ENCODE data around the gene RBSN.
A peak's percentile ranks its signal among the peaks of the same experiment; 100 is the strongest.
"Not testable (repeated sequence)": the region's sequence is repeated elsewhere in the genome, so short reads cannot be mapped to it uniquely, and the experiment has no call there.

Gene RBSN

DNA sequence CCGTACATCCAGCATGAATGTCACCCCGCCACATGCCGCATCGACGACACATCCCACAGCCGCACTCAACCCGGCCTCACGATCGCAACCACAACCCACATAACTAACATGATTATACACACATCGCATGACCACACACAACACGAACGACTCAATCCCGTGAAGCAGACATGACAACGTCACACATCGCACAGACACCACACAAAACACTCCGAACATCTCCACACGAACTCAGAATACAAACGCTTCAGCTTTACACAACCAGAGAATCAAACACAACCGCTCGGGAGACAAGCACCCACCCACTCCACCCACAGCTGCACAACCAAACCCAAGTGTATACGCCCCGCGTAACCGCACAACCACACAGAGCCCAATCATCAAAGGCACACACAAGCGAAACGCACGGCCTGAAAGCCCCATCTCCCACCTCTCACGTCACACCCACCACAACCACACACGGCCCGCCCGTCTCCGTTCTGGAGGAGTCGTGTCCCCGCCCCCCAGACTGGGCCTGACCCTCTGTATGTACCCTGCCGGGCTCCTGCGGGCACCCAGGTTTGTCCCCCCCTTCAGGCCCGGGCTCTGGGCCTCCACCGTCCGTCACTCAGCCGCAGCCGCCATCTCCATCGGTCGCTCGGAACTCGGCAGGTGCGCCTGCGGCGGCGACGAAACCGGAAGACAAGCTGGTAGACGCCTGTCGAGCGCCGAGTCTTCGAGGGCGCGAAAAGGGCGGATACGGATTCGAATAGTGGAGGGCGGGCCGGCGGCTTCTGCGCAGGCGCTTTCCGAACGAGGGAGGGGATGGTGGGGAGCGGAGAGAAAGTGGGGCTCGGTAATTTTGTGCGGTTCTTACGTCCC is at the start of gene RBSN:
RBSN (minus strand) TSS at position 646 of the 861 bp plus-strand sequence. CDS start 3,028 bp downstream, outside the sequence.
- DNase-seq, result peak; percentile 93

DNA sequence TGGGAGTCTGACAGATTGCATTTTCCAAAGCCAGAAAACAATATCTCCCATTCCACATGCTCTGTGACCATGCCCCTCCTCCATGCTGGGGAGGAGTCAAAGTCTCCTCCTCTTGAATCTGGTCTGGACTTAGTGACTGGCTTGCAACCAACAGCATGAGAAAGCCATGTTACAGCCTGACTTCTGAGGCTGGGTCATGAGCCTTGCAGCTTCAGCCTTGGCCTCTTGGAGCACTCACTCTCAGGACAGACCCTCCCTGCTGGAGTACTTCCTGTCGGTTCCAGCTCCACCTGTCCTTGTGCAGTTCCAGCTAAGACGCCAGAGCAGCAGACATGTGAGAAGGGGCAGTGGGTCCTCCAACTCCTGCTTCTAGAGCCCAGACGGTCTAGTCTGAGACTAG is 49.7 kb upstream of the RBSN start:
- DNase-seq, result no peak

DNA sequence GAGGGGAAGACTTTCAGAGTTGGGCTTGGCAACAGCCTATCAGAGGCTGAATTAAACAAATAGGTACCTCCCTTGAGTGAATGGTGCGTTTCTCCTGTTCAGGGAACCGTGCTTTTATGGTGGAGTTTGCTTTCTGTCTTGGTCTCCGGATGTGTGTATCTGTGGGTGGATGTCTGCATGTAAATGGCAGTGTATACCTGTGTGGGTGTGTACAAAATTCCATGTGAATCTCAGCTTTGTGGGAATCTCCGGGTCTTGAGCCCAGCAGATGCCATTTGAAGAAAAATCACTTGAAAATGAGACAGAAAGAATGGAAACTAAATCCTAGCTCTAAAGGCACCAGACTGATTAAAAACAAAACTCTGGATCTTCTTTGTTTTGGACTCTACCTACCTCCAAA is 37.9 kb upstream of the RBSN start:
- not testable (repeated sequence) for DNase-seq

DNA sequence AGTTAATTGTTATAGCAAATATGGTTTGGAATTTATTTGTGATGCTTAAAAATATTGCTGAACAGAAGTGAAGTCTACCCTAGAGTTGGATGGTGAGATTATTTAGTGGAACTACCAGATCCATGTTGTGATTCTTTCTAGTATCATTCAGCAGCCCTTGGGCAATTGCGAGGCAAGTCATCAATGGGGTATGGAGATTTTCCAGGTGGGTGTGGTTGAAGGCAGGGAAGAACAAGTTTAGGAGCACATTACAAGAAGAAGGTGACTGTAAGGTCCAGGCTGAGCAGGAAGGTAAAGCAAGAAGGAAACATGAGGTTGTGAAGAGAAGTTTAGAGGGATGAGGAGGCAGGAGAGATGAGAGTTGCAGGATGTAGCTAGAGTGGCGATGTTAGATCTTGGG is 36.0 kb upstream of the RBSN start:
- not testable (repeated sequence) for DNase-seq

DNA sequence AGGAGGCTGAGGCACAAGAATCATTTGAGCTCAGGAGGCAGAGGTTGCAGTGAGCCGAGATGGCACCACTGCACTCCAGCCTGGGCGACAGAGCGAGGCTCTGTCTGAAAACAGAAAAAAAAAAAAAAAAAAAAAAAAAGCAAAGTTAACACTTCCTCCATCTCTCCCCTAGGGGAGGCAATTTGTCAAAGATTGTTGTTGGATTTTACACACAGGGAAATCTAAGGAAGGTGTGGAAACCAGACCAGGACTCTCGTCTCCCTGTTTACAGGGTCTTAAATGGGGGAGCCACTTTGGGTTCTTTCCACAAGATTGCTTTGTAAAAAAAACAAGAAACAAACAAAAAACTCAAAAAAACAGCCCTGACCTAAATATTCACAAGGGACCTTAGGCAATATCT is 29.5 kb upstream of the RBSN start:
- not testable (repeated sequence) for DNase-seq

DNA sequence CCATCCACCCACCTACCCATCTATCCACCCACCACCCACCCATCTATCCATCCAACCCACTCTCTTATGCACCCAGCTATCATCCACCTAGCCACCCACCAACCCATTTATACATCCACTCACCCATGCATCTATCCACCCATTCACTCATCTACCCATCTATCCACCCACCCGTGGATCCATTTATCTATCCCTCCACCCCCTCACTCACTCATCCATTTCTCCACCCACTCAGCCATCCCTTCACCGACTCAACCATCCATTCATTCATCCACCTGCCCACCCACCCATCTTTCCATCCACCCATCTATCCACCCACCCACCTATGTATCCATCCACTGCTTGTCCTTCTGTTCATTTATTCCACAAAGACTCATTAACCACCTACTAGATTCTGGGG is 28.0 kb upstream of the RBSN start:
- not testable (repeated sequence) for DNase-seq

- no peak for DNase-seq
Observed at GRCh38 chr3:15122398-15122797, 23.4 kb upstream of the RBSN start.

GRCh38 chr3:15121936-15122335 is 23.0 kb upstream of the RBSN start:
- no peak for DNase-seq

GRCh38 chr3:15120986-15121385 is 22.0 kb upstream of the RBSN start:
- DNase-seq, result no peak

DNA sequence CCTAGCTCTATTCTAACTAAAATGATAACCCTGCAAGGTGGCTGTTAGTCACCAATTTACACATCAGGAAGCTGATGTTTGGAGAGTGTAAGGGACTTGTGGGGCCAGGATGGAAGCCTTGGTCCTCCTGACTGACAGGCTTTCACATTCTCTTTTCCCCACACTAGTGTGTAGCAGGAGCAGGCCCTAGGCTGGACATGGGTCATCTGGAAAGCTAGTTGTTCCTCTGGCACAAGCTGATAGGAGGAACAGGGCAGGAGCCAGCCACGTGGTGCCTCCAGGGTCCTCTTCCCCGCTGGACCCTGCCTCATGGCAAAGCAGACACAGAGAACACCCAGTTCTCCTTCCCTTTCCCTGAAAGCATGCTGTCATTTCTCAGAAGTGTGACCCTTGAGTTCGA is 18.1 kb upstream of the RBSN start:
- no peak for DNase-seq

GRCh38 chr3:15116032-15116669 is 17.2 kb upstream of the RBSN start:
- no peak for DNase-seq

GRCh38 chr3:15114466-15115358 is 15.8 kb upstream of the RBSN start:
- DNase-seq, result no peak

GRCh38 chr3:15113884-15114283 is 14.9 kb upstream of the RBSN start:
- no peak for DNase-seq

DNA sequence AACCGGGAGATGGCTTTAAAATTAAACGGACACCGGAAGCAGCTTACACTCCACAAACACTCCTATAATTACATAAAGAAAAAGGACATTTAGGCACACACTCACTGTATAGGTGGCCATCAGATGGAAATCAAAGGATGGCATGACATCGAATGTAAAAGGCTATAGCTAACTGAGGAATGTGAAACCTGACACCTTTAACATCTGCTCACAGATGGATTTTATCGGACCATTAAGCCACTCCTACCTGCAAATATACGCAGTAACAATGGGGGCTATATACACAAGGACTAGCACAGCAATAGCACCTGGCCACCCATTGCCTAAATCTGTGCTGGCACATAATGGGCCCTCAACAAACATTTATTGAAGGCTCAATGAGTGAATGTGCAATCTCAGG is 14.5 kb upstream of the RBSN start:
- no peak for DNase-seq

DNA sequence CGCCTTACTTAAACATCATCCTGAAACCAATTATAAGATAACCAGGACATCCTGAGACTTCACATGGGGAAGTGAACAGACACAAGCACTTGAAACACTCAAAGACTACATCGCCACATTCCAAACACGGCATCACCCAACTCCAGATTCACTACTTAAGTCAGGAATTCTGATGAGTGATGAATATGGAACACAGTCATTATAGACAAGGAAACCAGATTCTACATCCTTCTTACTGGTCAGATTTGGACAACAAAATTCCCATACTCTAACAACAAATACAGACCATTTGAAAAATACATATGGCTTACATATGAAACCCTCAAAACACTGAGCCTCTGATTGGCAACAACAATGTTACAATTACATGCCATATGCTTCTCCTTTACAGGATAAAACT is 13.1 kb upstream of the RBSN start:
- DNase-seq, result no peak

DNA sequence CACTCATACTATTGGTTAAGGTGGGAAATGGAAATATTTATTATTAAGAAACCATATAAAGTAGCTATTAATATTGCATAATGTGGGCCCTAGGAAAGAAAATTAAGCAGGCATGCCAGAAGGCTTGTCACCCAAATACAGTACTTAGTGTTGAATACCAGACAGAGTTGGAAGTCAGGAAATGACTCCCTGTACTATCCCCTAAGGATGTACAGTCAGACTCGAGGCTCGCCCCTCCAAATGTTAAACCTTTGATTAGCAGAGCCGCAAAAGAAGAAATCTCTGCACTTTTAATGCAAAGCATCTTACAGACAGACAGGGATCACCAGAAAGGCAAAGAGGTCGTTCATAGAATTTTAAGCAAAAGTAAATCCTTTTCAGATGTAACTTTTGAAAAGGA is 11.3 kb upstream of the RBSN start:
- DNase-seq, result no peak

GRCh38 chr3:15108869-15109268 is 9.9 kb upstream of the RBSN start:
- no peak for DNase-seq

DNA sequence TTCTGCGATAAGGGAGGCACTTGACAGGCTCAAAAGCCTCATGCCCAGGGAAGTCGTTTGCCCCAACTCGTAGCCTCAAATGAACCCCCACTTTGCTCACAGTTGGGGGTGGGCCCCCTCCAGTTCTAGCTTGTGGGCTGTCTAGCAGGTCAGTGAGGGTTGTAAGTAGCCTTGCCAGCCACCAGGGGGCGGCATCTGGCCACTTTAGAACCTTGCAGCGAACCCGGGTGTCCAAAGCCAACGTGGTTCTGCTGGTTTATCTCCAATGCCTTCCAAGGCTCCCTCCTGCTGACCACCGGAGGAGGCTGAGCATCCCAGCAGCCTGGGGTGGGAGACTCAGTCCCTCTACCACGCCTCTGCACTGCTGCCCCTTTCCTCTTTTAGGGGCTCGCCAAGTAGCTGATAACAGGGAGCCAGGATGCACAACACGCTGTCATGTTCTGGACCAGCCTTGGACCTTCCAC is 9.2 kb upstream of the RBSN start:
- peak; percentile 73 for DNase-seq

DNA sequence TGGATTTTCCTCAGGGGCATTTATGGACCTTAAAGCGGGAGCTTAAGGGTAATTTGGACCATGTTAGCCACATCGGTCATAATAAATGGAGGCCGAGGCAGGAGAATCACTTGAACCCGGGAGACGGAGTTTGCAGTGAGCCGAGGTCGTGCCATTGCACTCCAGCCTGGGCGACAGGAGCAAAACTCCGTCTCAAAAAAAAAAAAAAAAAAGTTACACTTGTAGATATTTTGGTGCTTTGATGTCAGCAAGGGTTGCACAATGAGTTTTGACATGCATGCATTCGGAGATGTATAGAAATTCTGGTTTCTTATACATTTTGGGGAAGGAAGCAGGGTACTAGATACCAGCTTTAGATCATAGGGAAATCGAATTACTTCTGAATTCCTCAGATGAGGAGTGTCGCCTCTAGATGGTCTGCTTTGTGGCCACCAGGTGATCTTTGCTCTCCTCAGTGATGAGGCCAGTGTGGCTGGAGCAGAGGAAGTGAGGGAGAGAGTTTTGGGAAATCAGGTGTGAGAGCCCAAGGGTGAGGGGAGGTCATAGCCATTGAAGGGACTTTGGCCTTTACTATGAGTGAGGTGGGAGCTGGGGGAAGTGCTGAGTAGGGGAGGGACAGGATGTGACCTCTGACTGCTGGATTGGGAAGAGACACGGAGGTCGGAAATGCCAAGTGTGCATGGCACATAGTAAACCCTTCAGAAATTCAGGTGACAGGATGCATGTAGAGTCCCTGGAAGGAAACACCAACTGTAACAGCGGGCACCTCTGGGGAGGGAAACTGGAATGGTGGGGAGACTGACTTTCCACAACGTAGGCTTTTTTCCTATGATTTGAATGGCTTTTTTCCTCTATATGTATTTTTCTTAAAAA is 8.4 kb upstream of the RBSN start:
- DNase-seq, result no peak

DNA sequence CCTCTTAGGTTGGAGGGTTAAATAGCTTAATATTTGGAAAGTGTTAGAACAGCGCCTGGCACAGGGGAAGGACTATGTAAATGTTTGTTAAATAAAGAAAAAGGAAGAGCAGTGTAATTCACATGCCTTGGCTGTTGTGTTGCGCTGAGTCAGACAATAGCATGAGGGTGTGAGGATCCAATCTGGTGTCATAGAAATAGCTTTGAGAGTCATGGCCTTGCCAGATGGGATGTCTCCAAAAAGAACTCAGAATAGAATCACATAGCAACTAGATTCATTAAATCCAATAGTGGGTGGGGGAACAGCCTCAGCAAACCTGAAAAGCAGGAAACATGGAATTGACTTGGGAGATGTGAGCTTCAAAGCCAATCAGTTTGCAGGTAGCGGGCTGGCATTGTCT is 3.9 kb upstream of the RBSN start:
- no peak for DNase-seq

DNA sequence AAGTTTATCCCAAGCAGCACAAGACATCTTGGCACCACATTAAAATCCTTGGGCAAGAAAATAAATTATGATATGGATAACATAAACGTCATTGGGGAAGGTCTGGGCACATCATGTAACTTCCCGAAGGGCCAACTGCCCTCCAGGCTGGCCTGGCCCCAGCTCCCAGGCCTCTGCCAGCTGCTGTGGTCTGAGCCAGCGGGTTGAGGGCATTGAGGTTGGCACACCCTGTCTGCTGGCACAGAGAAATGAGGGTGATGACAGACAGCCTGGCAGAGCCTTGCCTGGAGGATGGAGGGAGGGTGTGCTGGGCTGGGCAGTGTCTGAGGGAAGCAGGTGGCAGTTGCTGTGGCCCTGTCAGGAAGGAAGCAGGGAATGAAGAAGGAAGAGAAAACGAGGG is 3.3 kb upstream of the RBSN start:
- DNase-seq, result no peak

- DNase-seq, result peak; percentile 23
Observed at GRCh38 chr3:15099364-15100098, 583 bp upstream of the RBSN start.

All from activated CD8-positive, alpha-beta memory T cell treated with anti-CD3 and anti-CD28 coated beads, Interleukin-2, amount 50 U/mL, for 4 hours (primary cell).